Measurements from ENCODE around the gene SLC15A1.

Gene SLC15A1

DNA sequence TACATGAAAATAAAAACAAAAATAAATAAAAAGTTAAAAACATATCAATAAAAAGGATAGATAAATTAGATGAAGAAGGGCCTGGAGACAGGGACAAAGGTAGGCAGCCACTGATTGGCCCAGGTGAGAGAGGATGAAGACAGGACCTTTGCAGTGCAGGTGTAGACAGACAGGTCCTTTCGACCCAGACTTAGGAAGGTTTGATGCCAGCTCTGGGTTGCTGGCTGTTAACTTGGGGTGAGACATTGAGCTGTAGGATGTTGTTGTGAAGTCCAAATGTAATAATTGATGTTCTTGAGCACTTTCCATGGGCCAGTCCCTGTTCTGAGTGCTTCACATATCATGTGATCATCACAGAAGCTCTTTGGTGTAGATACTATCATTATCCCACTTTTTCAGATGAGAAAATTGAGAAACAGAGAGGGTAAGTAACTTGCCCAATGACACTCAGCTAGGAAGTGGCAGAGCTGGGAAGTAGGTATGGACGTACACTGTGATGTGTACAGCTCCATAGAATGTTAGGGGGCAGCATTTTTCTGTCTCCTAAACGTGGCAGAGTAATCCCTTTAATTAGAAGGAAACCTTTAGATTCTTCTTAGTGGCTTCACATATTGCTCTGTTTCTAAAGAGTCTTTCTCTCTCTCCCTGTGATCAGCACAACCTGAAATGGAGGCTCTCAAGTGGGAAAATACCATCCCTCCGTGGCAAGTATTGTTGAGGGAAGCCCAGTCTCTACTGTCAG is 99.6 kb downstream of the SLC15A1 start:
- no peak overlapping the region for H3K4me3 ChIP-seq (ENCODE audit: low read length)
- no peak for DNase-seq (ENCODE audit: low read depth)
- TF ChIP-seq CTCF (conservative IDR thresholded peaks at IDR 0.05; ENCODE audit: low read length) = no peak; the same call in 1 of the 2 replicates

GRCh38 chr13:98652276-98652675 is 100.2 kb downstream of the SLC15A1 start:
- no peak overlapping the region for H3K4me3 ChIP-seq (ENCODE audit: low read length)
- no peak; the same call in 1 of the 2 replicates for TF ChIP-seq CTCF (conservative IDR thresholded peaks at IDR 0.05; ENCODE audit: low read length)
- DNase-seq (ENCODE audit: low read depth) = no peak

GRCh38 chr13:98651744-98652143 is 100.7 kb downstream of the SLC15A1 start:
- no peak for DNase-seq (ENCODE audit: low read depth)
- H3K4me3 ChIP-seq (ENCODE audit: low read length) = no peak overlapping the region
- no peak for TF ChIP-seq CTCF (conservative IDR thresholded peaks at IDR 0.05; ENCODE audit: low read length)

GRCh38 chr13:98650396-98651107 is 101.9 kb downstream of the SLC15A1 start:
- no peak for DNase-seq (ENCODE audit: low read depth)
- H3K4me3 ChIP-seq (ENCODE audit: low read length) = no peak overlapping the region
- TF ChIP-seq CTCF (conservative IDR thresholded peaks at IDR 0.05; ENCODE audit: low read length) = no peak

GRCh38 chr13:98649861-98650260 is 102.6 kb downstream of the SLC15A1 start:
- no peak overlapping the region for H3K4me3 ChIP-seq (ENCODE audit: low read length)
- no peak for DNase-seq (ENCODE audit: low read depth)
- no peak for TF ChIP-seq CTCF (conservative IDR thresholded peaks at IDR 0.05; ENCODE audit: low read length)

GRCh38 chr13:98648686-98649085 is 103.8 kb downstream of the SLC15A1 start:
- no peak for TF ChIP-seq CTCF (conservative IDR thresholded peaks at IDR 0.05; ENCODE audit: low read length)
- DNase-seq (ENCODE audit: low read depth) = no peak
- no peak overlapping the region for H3K4me3 ChIP-seq (ENCODE audit: low read length)

GRCh38 chr13:98648141-98648540 is 104.3 kb downstream of the SLC15A1 start:
- no peak overlapping the region for H3K4me3 ChIP-seq (ENCODE audit: low read length)
- TF ChIP-seq CTCF (conservative IDR thresholded peaks at IDR 0.05; ENCODE audit: low read length) = no peak
- no peak for DNase-seq (ENCODE audit: low read depth)
